Activated CD8-positive, alpha-beta T cell treated with anti-CD3 and anti-CD28 coated beads for 36 hours (primary cell): Measurements from ENCODE around the gene TMEM239. TPM values are rescaled to one million over a fixed set of nuclear protein-coding genes. Genes with fewer than 3 reads are reported as not detected.

Experiments used
- ATAC-seq: fragments of 200-7000 bp; cut with Tn5 transposase; one replicate; pipeline ENCODE4 v1.10.0; 2021; ENCODE audit warnings: mild to moderate bottlenecking, moderate library complexity
- CTCF ChIA-PET: fragments of 350-600 bp; sonication (Branson Sonifier 250); formaldehyde crosslinking; loops from one replicate; lab custom pipeline; 2021; ENCODE audit warnings: antibody characterized with exemption; lab: Charles Lee
- POLR2A ChIA-PET: fragments of 350-600 bp; sonication (Branson Sonifier 250); formaldehyde crosslinking; loops from one replicate; lab custom pipeline; 2021; ENCODE audit warnings: antibody characterized with exemption; lab: Charles Lee
- DNase-seq: peaks from one replicate; pipeline ENCODE4 v3.0.0-alpha.2; 2020
- H3K27ac Mint-ChIP-seq: one replicate; pipeline ENCODE4 v1.8.0; 2021; ENCODE audit warnings: mild to moderate bottlenecking, mixed read lengths
- H3K27me3 Mint-ChIP-seq: one replicate; pipeline ENCODE4 v1.8.0; 2021; ENCODE audit warnings: mixed read lengths
- H3K36me3 Mint-ChIP-seq: one replicate; pipeline ENCODE4 v1.8.0; 2021; ENCODE audit warnings: low read depth, mixed read lengths
- H3K4me1 Mint-ChIP-seq: one replicate; pipeline ENCODE4 v1.8.0; 2021; ENCODE audit warnings: low read depth, mixed read lengths
- H3K4me3 Mint-ChIP-seq: one replicate; pipeline ENCODE4 v1.8.0; 2021; ENCODE audit warnings: mild to moderate bottlenecking, moderate library complexity, mixed read lengths
- H3K9me3 Mint-ChIP-seq: one replicate; pipeline ENCODE4 v1.8.0; 2021; ENCODE audit warnings: mixed read lengths
- CTCF ChIP-seq: fragments of 200-600 bp; IDR thresholded peaks from one replicate; pipeline ENCODE4 v1.8.0; 2022; ENCODE audit warnings: antibody characterized with exemption, mild to moderate bottlenecking
- intact Hi-C: fragments of 100-400 bp; cut with micrococcal nuclease; formaldehyde crosslinking; loops from one replicate; pipeline ENCODE4 v1.10.0; 2022
- total RNA-seq, 2 experiments: library from RNA; stranded (reverse); gene quantifications; one replicate each; pipeline ENCODE4 v1.2.3, GENCODE V29; 2021

Gene TMEM239
- total RNA-seq, 2 experiments from 2014 or later, result not detected

GRCh38 chr20:2799271-2799670 is 16.9 kb upstream of the TMEM239 start:
- ChIA-PET CTCF (interaction anchor here (0.7 kb wide), 1 partner anchor 32 kb away, joined by 3 read pairs; no protein-coding TSS in a partner anchor), POLR2A (interaction anchor here (1.3 kb wide), 1 partner anchor 41 kb away, joined by 3 read pairs; no protein-coding TSS in a partner anchor)
- ATAC-seq, result no peak
- DNase-seq, result no peak
- peaks cover 52% of the 10 kb centered on the region for H3K27me3 Mint-ChIP-seq
- H3K4me3 Mint-ChIP-seq, result peak overlapping the region; percentile 76
- intact Hi-C loops, result no loop called here
- H3K4me1 Mint-ChIP-seq, result peaks cover 22% of the 10 kb centered on the region
- H3K36me3 Mint-ChIP-seq, result peaks cover 5% of the 10 kb centered on the region
- H3K27ac Mint-ChIP-seq, result no peak overlapping the region
- H3K9me3 Mint-ChIP-seq, result no peaks in the 10 kb centered on the region
- no peak for TF ChIP-seq CTCF

GRCh38 chr20:2799688-2800520 is 16.3 kb upstream of the TMEM239 start:
- POLR2A ChIA-PET, result interaction anchor here (1.3 kb wide), 1 partner anchor 40 kb away, joined by 5 read pairs; the partner anchor contains the start of genes PCED1A and VPS16
- peaks cover 55% of the 10 kb centered on the region for H3K27me3 Mint-ChIP-seq
- CTCF ChIA-PET, result interaction anchor here (1.1 to 1.8 kb wide), 3 partner anchors 17 to 47 kb away, joined by 3 to 5 read pairs (median 3); partner anchors contain the start of gene TMEM239
- H3K9me3 Mint-ChIP-seq, result no peaks in the 10 kb centered on the region
- DNase-seq (peak; percentile 33), ATAC-seq (peak; percentile 32)
- H3K4me3 Mint-ChIP-seq, result peak overlapping the region; percentile 76
- H3K36me3 Mint-ChIP-seq, result peaks cover 5% of the 10 kb centered on the region
- peaks cover 22% of the 10 kb centered on the region for H3K4me1 Mint-ChIP-seq
- TF ChIP-seq CTCF, result no peak
- intact Hi-C loops, result no loop called here
- H3K27ac Mint-ChIP-seq, result peak overlapping the region; percentile 23

GRCh38 chr20:2800521-2801285 is 15.5 kb upstream of the TMEM239 start, which contains the start of gene CPXM1:
TSS of gene CPXM1 (minus strand) at chr20:2800627. CDS start at chr20:2800572, 55 bp downstream.
- intact Hi-C loops, result no loop called here
- Mint-ChIP-seq H3K9me3 (no peaks in the 10 kb centered on the region), H3K4me3 (peak within 1 kb of the TSS; percentile 76), H3K36me3 (peaks cover 5% of the 10 kb centered on the region), H3K27ac (peak within 1 kb of the TSS; percentile 28), H3K27me3 (peaks cover 55% of the 10 kb centered on the region), H3K4me1 (peaks cover 22% of the 10 kb centered on the region)
- DNase-seq (peak; percentile 46), ATAC-seq (peak; percentile 57)
- TF ChIP-seq CTCF, result no peak
- ChIA-PET CTCF (interaction anchor here (1.0 to 1.8 kb wide), 6 partner anchors 10 to 66 kb away, joined by 3 to 5 read pairs (median 3); partner anchors contain the start of gene TMEM239), POLR2A (interaction anchor here (0.7 to 1.3 kb wide), 3 partner anchors 29 to 98 kb away, joined by 3 to 5 read pairs (median 4); partner anchors contain the start of genes PCED1A and VPS16)

DNA sequence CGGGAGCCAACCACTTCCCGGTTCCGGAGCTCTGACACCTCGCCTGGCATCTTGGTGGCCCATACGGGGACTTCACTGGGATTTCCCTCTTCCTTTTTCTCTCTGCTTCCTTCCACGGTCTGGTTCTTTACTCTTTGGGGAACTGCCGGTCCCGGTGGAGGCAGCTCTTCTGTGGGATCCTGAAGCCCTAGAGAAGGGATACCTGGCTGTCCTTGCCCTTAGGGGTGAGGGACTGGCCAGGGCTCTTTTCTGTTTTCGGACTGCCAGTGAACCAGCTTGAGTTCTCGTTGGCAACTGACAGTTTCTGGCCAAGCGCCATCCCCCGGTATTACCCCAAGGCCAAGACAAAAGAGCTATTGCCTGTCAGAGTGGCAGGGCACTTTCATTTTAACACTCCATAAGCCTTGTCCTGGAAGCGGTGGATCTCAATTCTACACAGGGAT is 14.9 kb upstream of the TMEM239 start:
- peak overlapping the region; percentile 28 for H3K27ac Mint-ChIP-seq
- peaks cover 60% of the 10 kb centered on the region for H3K27me3 Mint-ChIP-seq
- DNase-seq (no peak), ATAC-seq (no peak)
- H3K4me3 Mint-ChIP-seq, result peak overlapping the region; percentile 68
- CTCF ChIA-PET, result interaction anchor here (1.0 to 1.8 kb wide), 6 partner anchors 11 to 65 kb away, joined by 3 to 5 read pairs (median 3); partner anchors contain the start of gene TMEM239
- H3K36me3 Mint-ChIP-seq, result peaks cover 5% of the 10 kb centered on the region
- intact Hi-C loops, result no loop called here
- TF ChIP-seq CTCF, result no peak
- peaks cover 22% of the 10 kb centered on the region for H3K4me1 Mint-ChIP-seq
- H3K9me3 Mint-ChIP-seq, result no peaks in the 10 kb centered on the region
- POLR2A ChIA-PET, result interaction anchor here (0.7 to 1.3 kb wide), 3 partner anchors 28 to 98 kb away, joined by 3 to 5 read pairs (median 4); partner anchors contain the start of genes PCED1A and VPS16
